HepG2 (cell line): ENCODE measurements around the gene IFI27L2. TPM values are rescaled to one million over a fixed set of nuclear protein-coding genes. Genes with fewer than 3 reads are reported as not detected.

ENCODE experiments used
- ATAC-seq: fragments of 200-7000 bp; cut with Tn5 transposase; 3 replicates; pipeline ENCODE4 v1.9.1; 2020; ENCODE audit warnings: mild to moderate bottlenecking, moderate library complexity
- BruUV-seq: library from RNA; stranded (reverse); fragments of 400-500 nt; replicated peaks from 2 replicates; lab custom pipeline; 2021; lab: Mats Ljungman, UMichigan
- CTCF ChIA-PET: fragments of 300-600 bp; formaldehyde crosslinking; extraction: SDS; loops from one replicate; lab custom pipeline; 2021; ENCODE audit warnings: low total read pairs, inconsistent platforms, low intra/inter-chr PET ratio; lab: Yijun Ruan, JAX
- POLR2A ChIA-PET: fragments of 350-600 bp; sonication (Branson Sonifier 250); formaldehyde crosslinking; loops from one replicate; lab custom pipeline; 2020; ENCODE audit warnings: antibody characterized with exemption, inconsistent platforms; lab: Yijun Ruan, JAX
- DNase-seq: peaks from one replicate; pipeline ENCODE4 v3.0.0-alpha.2; 2015; ENCODE audit warnings: low spot score
- FAIRE-seq: peaks from 3 replicates; lab custom pipeline; 2011; peaks lifted over from hg19 to GRCh38; lab: Jason Lieb, UNC
- H2AFZ ChIP-seq: one replicate; pipeline ENCODE4 v1.6.1; 2011; ENCODE audit warnings: low read length, inconsistent platforms
- H3K27ac ChIP-seq: fragments of 300-600 bp; 3 replicates; pipeline ENCODE4 v1.8.0; 2011; ENCODE audit warnings: mixed run types, mild to moderate bottlenecking, mixed read lengths, low read length, inconsistent platforms; ENCODE audit not compliant: insufficient read depth; ENCODE audit errors: extremely low read length
- H3K27me3 ChIP-seq, 2 experiments: fragments of 200-600 bp in 1 of 2; 2 replicates in 1 of 2; 3 replicates in 1 of 2; pipeline versions ENCODE4 v1.6.0 to v1.8.0; 2011; ENCODE audit warnings: low read length in 2 of 2, mild to moderate bottlenecking in 2 of 2, moderate library complexity in 2 of 2, inconsistent platforms in 1 of 2; ENCODE audit not compliant: insufficient read depth in 2 of 2, control insufficient read depth in 1 of 2
- H3K36me3 ChIP-seq, 2 experiments: fragments of 200-600 bp in 1 of 2; replicated peaks in 1 of 2; 2 replicates in 1 of 2; 3 replicates in 1 of 2; pipeline versions ENCODE4 v1.5.1 to v1.8.0; 2011; ENCODE audit warnings: low read length in 2 of 2, inconsistent platforms in 1 of 2; ENCODE audit not compliant: insufficient read depth in 2 of 2, control insufficient read depth in 1 of 2
- H3K4me1 ChIP-seq: 2 replicates; pipeline ENCODE4 v1.5.1; 2012; ENCODE audit warnings: low read length, inconsistent platforms; ENCODE audit not compliant: insufficient read depth
- H3K4me2 ChIP-seq: 2 replicates; pipeline ENCODE4 v1.6.0; 2011; ENCODE audit warnings: low read depth, low read length, inconsistent platforms
- H3K4me3 ChIP-seq, 3 experiments: fragments of 200-600 bp in 1 of 3; sonication (generic), shearing (Covaris generic) in 1 of 3; replicated peaks in 1 of 3; 2 replicates each; pipeline ENCODE4 v1.5.1; 2011 to 2016; ENCODE audit warnings: low read length in 3 of 3, inconsistent platforms in 2 of 3, low read depth in 2 of 3, mild to moderate bottlenecking in 2 of 3, control low read depth in 1 of 3, mixed read lengths in 1 of 3; ENCODE audit not compliant: insufficient read depth in 1 of 3
- H3K79me2 ChIP-seq: one replicate; pipeline ENCODE4 v1.6.1; 2011; ENCODE audit warnings: low read length, inconsistent platforms; ENCODE audit not compliant: insufficient read depth
- H3K9ac ChIP-seq: 2 replicates; pipeline ENCODE4 v1.6.0; 2011; ENCODE audit warnings: mild to moderate bottlenecking, low read depth, low read length, inconsistent platforms; ENCODE audit not compliant: insufficient read depth
- H3K9me3 ChIP-seq: 2 replicates; pipeline ENCODE4 v1.5.1; 2012; ENCODE audit warnings: mild to moderate bottlenecking, low read length
- H4K20me1 ChIP-seq: 2 replicates; pipeline ENCODE4 v1.6.0; 2011; ENCODE audit warnings: inconsistent platforms, mild to moderate bottlenecking, low read length, moderate library complexity; ENCODE audit not compliant: insufficient read depth
- FOXK2 ChIP-seq: fragments of 450-650 bp; IDR thresholded peaks from 2 replicates; pipeline ENCODE4 v1.6.1; 2016
- HMGA1 ChIP-seq: sonication (generic); formaldehyde crosslinking; conservative IDR thresholded peaks from 2 replicates; pipeline ENCODE4 v1.4.0; 2020; ENCODE audit warnings: missing genetic modification reagents
- IRF9 ChIP-seq: sonication (generic); formaldehyde crosslinking; IDR thresholded peaks from 2 replicates; pipeline ENCODE4 v1.8.0; 2022; ENCODE audit warnings: missing genetic modification reagents, mild to moderate bottlenecking, borderline replicate concordance
- MBNL3 ChIP-seq: fragments of 250-450 bp; sonication (Bioruptor Pico); conservative IDR thresholded peaks from 2 replicates; pipeline ENCODE4 v1.8.0; 2022; ENCODE audit warnings: mild to moderate bottlenecking, inconsistent platforms
- SIN3A ChIP-seq: IDR thresholded peaks from 2 replicates; pipeline ENCODE4 v1.6.1; 2011; ENCODE audit warnings: low read depth, mild to moderate bottlenecking, control low read depth, low read length, borderline replicate concordance
- TOPORS ChIP-seq: sonication (generic); formaldehyde crosslinking; IDR thresholded peaks from 2 replicates; pipeline ENCODE4 v1.8.0; 2023; ENCODE audit warnings: mild to moderate bottlenecking, missing genetic modification reagents
- WIZ ChIP-seq: sonication (generic); formaldehyde crosslinking; IDR thresholded peaks from 2 replicates; pipeline ENCODE4 v1.5.1; 2020; ENCODE audit warnings: mild to moderate bottlenecking, missing genetic modification reagents
- ZNF441 ChIP-seq: sonication (generic); formaldehyde crosslinking; IDR thresholded peaks from 2 replicates; pipeline ENCODE4 v1.7.0; 2021; ENCODE audit warnings: missing genetic modification reagents, borderline replicate concordance
- ZNF496 ChIP-seq: sonication (generic); formaldehyde crosslinking; IDR thresholded peaks from 2 replicates; pipeline ENCODE4 v1.8.1; 2023; ENCODE audit warnings: mild to moderate bottlenecking, moderate library complexity, missing genetic modification reagents; ENCODE audit not compliant: insufficient replicate concordance
- ZNF749 ChIP-seq: sonication (generic); formaldehyde crosslinking; IDR thresholded peaks from 2 replicates; pipeline ENCODE4 v1.8.0; 2022; ENCODE audit warnings: mild to moderate bottlenecking, missing genetic modification reagents, moderate library complexity, borderline replicate concordance
- ZNF83 ChIP-seq: sonication (generic); formaldehyde crosslinking; IDR thresholded peaks from 2 replicates; pipeline ENCODE4 v1.4.0; 2020; ENCODE audit warnings: missing genetic modification reagents, mild to moderate bottlenecking, borderline replicate concordance
- WGBS: methylation state at CpG from one replicate; pipeline ENCODE4 v1.1.6; 2017; ENCODE audit warnings: low lambda C conversion rate; 5-methylcytosine and 5-hydroxymethylcytosine counted together
- in situ Hi-C: cut with HindIII; loops from 2 replicates; pipeline ENCODE4 v1.10.0; 2017; ENCODE audit warnings: low pct_unique_long_range_greater_than_20kb; ENCODE audit not compliant: extremely low pct_ligation_motif_present
- intact Hi-C: fragments of 100-400 bp; cut with micrococcal nuclease; formaldehyde crosslinking; loops from one replicate; pipeline ENCODE4 v1.10.0; 2022; ENCODE audit not compliant: unreplicated experiment
- polyA plus RNA-seq, 8 experiments: library from polyadenylated mRNA; depleted of rRNA in 3 of 8; stranded (reverse) in 7 of 8; unstranded in 1 of 8; fragments of >200 nt; fragmentation: Illumina TruSeq in 4 of 8; extraction: Trizol in 4 of 8; gene quantifications; 2 replicates each; pipeline versions ENCODE4 v1.2.1 to v1.2.3, GENCODE V29; 2011 to 2016; ENCODE audit warnings: low read depth in 4 of 8, missing spikeins in 1 of 8, mixed read lengths in 1 of 8; ENCODE audit not compliant: insufficient read depth in 1 of 8
- total RNA-seq, 5 experiments: library from RNA; depleted of rRNA; stranded (reverse); fragments of >200 nt; fragmentation: Illumina TruSeq; extraction: Trizol; gene quantifications; 2 replicates each; pipeline ENCODE4 v1.2.3, GENCODE V29; 2016; ENCODE audit warnings: low read depth in 1 of 5
- TF ChIP-seq, protein P1 (sequence below): sonication (generic); formaldehyde crosslinking; IDR thresholded peaks from 2 replicates; pipeline ENCODE4 v1.5.1; 2020; ENCODE audit warnings: missing genetic modification reagents, mild to moderate bottlenecking, borderline replicate concordance

The IFI27L2 gene
- total and polyA plus RNA-seq, 2 of the 13 experiments (the other 11 are each of a cell fraction or from before 2014, with no cell fraction given) = 4.3 to 4.8 TPM

DNA sequence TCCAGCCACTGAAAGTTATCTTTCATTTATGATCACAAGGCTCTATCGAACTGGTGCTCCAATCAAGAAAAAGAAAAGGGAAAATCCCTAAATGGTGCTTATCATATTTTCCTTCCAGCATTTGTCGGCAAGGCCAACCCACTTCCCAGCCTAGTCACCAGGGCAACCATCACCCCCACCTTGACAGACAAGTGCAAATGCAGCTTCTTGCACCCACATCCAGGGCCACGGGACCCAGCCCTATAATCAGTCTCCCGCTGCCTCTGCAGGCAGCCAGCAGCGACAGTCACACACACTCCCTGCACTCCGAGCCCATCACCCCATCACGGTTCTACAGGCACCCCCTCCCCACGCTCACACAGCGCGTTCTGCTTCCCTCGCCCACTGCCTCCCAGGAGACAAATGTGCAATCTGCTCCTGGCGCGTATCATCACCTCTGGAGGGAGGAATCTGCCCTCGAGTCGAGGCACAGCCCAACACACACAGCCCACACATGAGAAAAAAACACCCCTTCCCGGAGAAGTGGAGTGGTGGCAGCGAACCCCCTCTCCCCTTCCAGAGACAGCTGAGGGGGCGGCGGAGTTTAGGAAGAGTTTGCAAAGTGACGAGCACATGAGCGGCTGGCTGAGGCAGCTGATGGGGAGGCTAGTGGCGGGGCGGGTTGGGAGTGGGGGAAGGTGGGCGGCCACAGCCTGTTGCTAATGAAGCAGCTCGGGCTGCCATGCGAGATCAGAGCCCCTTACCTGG, 35.5 kb upstream of the IFI27L2 start:
- peaks cover 52% of the 10 kb centered on the region for H3K4me1 ChIP-seq
- no peak overlapping the region for H3K4me3 ChIP-seq
- BruUV-seq = no TSS peak
- H3K9ac ChIP-seq = no peak overlapping the region
- no peak overlapping the region for H3K27ac ChIP-seq
- 56% methylated on average over 20 of the region's 26 CpGs for WGBS
- no peak overlapping the region for H3K4me2 ChIP-seq
- no peaks in the 10 kb centered on the region for H3K79me2 ChIP-seq
- peak; percentile 10; the same call in 1 of the 3 replicates for ATAC-seq
- intact Hi-C loops = no loop called here
- no peaks in the 10 kb centered on the region for H4K20me1 ChIP-seq
- TF ChIP-seq, protein P1, sequence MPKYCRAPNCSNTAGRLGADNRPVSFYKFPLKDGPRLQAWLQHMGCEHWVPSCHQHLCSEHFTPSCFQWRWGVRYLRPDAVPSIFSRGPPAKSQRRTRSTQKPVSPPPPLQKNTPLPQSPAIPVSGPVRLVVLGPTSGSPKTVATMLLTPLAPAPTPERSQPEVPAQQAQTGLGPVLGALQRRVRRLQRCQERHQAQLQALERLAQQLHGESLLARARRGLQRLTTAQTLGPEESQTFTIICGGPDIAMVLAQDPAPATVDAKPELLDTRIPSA (CRISPR knock-in tag) = no peak
- TF ChIP-seq IRF9 (CRISPR knock-in tag) (no peak), HMGA1 (CRISPR knock-in tag) (no peak), SIN3A (no peak), ZNF749 (CRISPR knock-in tag) (no peak), ZNF441 (CRISPR knock-in tag) (no peak), ZNF496 (CRISPR knock-in tag) (no peak), ZNF83 (no peak), TOPORS (CRISPR knock-in tag) (no peak), WIZ (CRISPR knock-in tag) (no peak), FOXK2 (no peak), MBNL3 (CRISPR knock-in tag) (no peak)
- TF ChIP-seq, all 625 proteins: peak for 0
- FAIRE-seq = no peak
- Histone ChIP-seq H3K27me3 (peaks cover 1 to 30% of the 10 kb centered on the region in 2 experiments; a peak in 3 of 5 replicates), H3K9me3 (no peaks in the 10 kb centered on the region), H3K36me3 (no peaks in the 10 kb centered on the region), H2AFZ (no peak overlapping the region)
- in situ Hi-C loops = no loop called here
- DNase-seq = no peak
- ChIA-PET CTCF (no interaction called here), POLR2A (no interaction called here)
